Endothelial cell of umbilical vein (primary cell): ENCODE measurements around the gene SSR1. TPM values are rescaled to one million over a fixed set of nuclear protein-coding genes. Genes with fewer than 3 reads are reported as not detected.

Source experiments
- BruUV-seq: library from RNA; stranded (reverse); fragments of 400-500 nt; replicated peaks from 2 replicates; lab custom pipeline; 2021; lab: Mats Ljungman, UMichigan
- CTCF ChIA-PET: fragments of 300-600, 350-600 bp; sonication (Branson Sonifier 250); formaldehyde crosslinking; loops from one replicate; lab custom pipeline; 2021; ENCODE audit warnings: antibody characterized with exemption, inconsistent platforms; lab: Charles Lee
- POLR2A ChIA-PET: fragments of 300-600, 350-600 bp; sonication (Branson Sonifier 250); formaldehyde crosslinking; loops from one replicate; lab custom pipeline; 2021; ENCODE audit warnings: antibody characterized with exemption, inconsistent platforms; lab: Charles Lee
- DNase-seq: peaks from one replicate; pipeline ENCODE4 v3.0.0-alpha.2; 2011; ENCODE audit warnings: low read depth, low spot score
- FAIRE-seq: peaks from 2 replicates; lab custom pipeline; 2011; peaks lifted over from hg19 to GRCh38; lab: Jason Lieb, UNC
- H2AFZ ChIP-seq: 2 replicates; pipeline ENCODE4 v1.6.0; 2012; ENCODE audit warnings: low read depth, low read length, control low read depth, inconsistent platforms
- H3K27ac ChIP-seq: 2 replicates; pipeline ENCODE4 v1.5.1; 2011; ENCODE audit warnings: low read depth, mild to moderate bottlenecking, control low read depth, low read length, moderate library complexity; ENCODE audit not compliant: insufficient read depth
- H3K27me3 ChIP-seq, 2 experiments: 2 replicates each; pipeline versions ENCODE4 v1.6.0 to v1.6.1; 2011; ENCODE audit warnings: low read length in 2 of 2, mixed read lengths in 1 of 2; ENCODE audit not compliant: control insufficient read depth in 2 of 2, insufficient read depth in 2 of 2
- H3K36me3 ChIP-seq, 2 experiments: 2 replicates in 1 of 2; 3 replicates in 1 of 2; pipeline ENCODE4 v1.5.1; 2011; ENCODE audit warnings: low read length in 2 of 2, mild to moderate bottlenecking in 1 of 2, moderate library complexity in 1 of 2; ENCODE audit not compliant: control insufficient read depth in 2 of 2, insufficient read depth in 2 of 2; ENCODE audit errors: extremely low read depth in 1 of 2
- H3K4me1 ChIP-seq: 3 replicates; pipeline ENCODE4 v1.5.1; 2011; ENCODE audit warnings: mild to moderate bottlenecking, low read length; ENCODE audit not compliant: control insufficient read depth, insufficient read depth; ENCODE audit errors: extremely low read depth
- H3K4me2 ChIP-seq: 2 replicates; pipeline ENCODE4 v1.6.1; 2011; ENCODE audit warnings: low read length, control low read depth, mixed read lengths; ENCODE audit not compliant: insufficient read depth
- H3K4me3 ChIP-seq, 3 experiments: fragments of 200-600 bp in 1 of 3; sonication (generic), shearing (Covaris generic) in 1 of 3; replicated peaks in 1 of 3; 2 replicates each; pipeline ENCODE4 v1.5.1; 2011 to 2016; ENCODE audit warnings: control low read depth in 3 of 3, low read length in 3 of 3, mild to moderate bottlenecking in 2 of 3, inconsistent platforms in 1 of 3, low read depth in 1 of 3, moderate library complexity in 1 of 3; ENCODE audit not compliant: insufficient read depth in 1 of 3
- H3K79me2 ChIP-seq: 2 replicates; pipeline ENCODE4 v1.6.0; 2012; ENCODE audit warnings: low read length, inconsistent platforms; ENCODE audit not compliant: control insufficient read depth, insufficient read depth
- H3K9ac ChIP-seq: replicated peaks from 2 replicates; pipeline ENCODE3; 2011; ENCODE audit warnings: low read length, control low read depth; ENCODE audit not compliant: insufficient read depth; ENCODE audit errors: extremely low read depth
- H3K9me1 ChIP-seq: replicated peaks from 3 replicates; pipeline ENCODE4 v1.6.0; 2011; ENCODE audit warnings: mild to moderate bottlenecking, low read length; ENCODE audit not compliant: control insufficient read depth, insufficient read depth; ENCODE audit errors: extremely low read depth
- H3K9me3 ChIP-seq: replicated peaks from 2 replicates; pipeline ENCODE4 v1.5.1; 2012; ENCODE audit warnings: low read length, inconsistent platforms; ENCODE audit not compliant: control insufficient read depth, insufficient read depth
- H4K20me1 ChIP-seq: replicated peaks from 2 replicates; pipeline ENCODE3; 2011; ENCODE audit warnings: mild to moderate bottlenecking, low read length; ENCODE audit not compliant: control insufficient read depth, insufficient read depth; ENCODE audit errors: extremely low read depth
- EZH2 ChIP-seq: IDR thresholded peaks from 2 replicates; pipeline ENCODE4 v1.6.1; 2012; ENCODE audit warnings: borderline replicate concordance, low read depth, mild to moderate bottlenecking, moderate library complexity, low read length, inconsistent platforms; ENCODE audit not compliant: severe bottlenecking
- FOS ChIP-seq: IDR thresholded peaks from 2 replicates; pipeline ENCODE4 v1.6.1; 2011; ENCODE audit warnings: mild to moderate bottlenecking, low read length, moderate library complexity, borderline replicate concordance; ENCODE audit not compliant: insufficient read depth
- GATA2 ChIP-seq: IDR thresholded peaks from 2 replicates; pipeline ENCODE4 v1.7.0; 2011; ENCODE audit warnings: low read depth, mild to moderate bottlenecking, moderate library complexity, mixed read lengths, low read length; ENCODE audit not compliant: insufficient read length, insufficient read depth
- JUN ChIP-seq: IDR thresholded peaks from 2 replicates; pipeline ENCODE4 v1.6.1; 2011; ENCODE audit warnings: borderline replicate concordance, low read depth; ENCODE audit not compliant: insufficient read length, insufficient read depth
- MYC ChIP-seq: IDR thresholded peaks from one replicate; pipeline ENCODE4 v1.6.1; 2011; ENCODE audit warnings: mild to moderate bottlenecking, low read depth, low read length
- POLR2A ChIP-seq: IDR thresholded peaks from 2 replicates; pipeline ENCODE4 v1.6.1; 2012; ENCODE audit warnings: low read depth, mild to moderate bottlenecking, control low read depth, low read length
- dilution Hi-C: fragments of 300-500 bp; cut with MboI; formaldehyde crosslinking; loops from one replicate; pipeline ENCODE4 v1.15.0; 2019; ENCODE audit warnings: low sequenced_read_pairs; ENCODE audit not compliant: extremely low pct_ligation_motif_present
- intact Hi-C: fragments of 100-400 bp; cut with micrococcal nuclease; formaldehyde crosslinking; loops from one replicate; pipeline ENCODE4 v1.10.0; 2022
- polyA plus RNA-seq, 4 experiments: library from polyadenylated mRNA; depleted of rRNA in 3 of 4; stranded (reverse) in 3 of 4; unstranded in 1 of 4; fragments of >200 nt; gene quantifications; 2 replicates each; pipeline versions ENCODE4 v1.2.1 to v1.2.3, GENCODE V29; 2011 to 2012; ENCODE audit warnings: missing spikeins in 1 of 4
- total RNA-seq: library from RNA; stranded (reverse); gene quantifications from 2 replicates; pipeline ENCODE4 v1.2.3, GENCODE V29; 2021
- TF ChIP-seq, protein P1 (sequence below): IDR thresholded peaks from 2 replicates; pipeline ENCODE4 v1.6.1; 2011; ENCODE audit not compliant: insufficient read depth, insufficient read length
- TF ChIP-seq, protein P2 (sequence below), 2 donors: IDR thresholded peaks; 1 replicate in 1 of 2; 2 replicates in 1 of 2; pipeline ENCODE4 v1.5.1; 2011; ENCODE audit warnings: low read length in 2 of 2, mild to moderate bottlenecking in 2 of 2, moderate library complexity in 2 of 2, control low read depth in 1 of 2, inconsistent platforms in 1 of 2, low read depth in 1 of 2; ENCODE audit not compliant: insufficient read depth in 1 of 2; ENCODE audit errors: extremely low read depth in 1 of 2

The SSR1 gene
- total and polyA plus RNA-seq, 2 donors (not counting 3 experiments of a cell fraction or from before 2014, with no cell fraction given), result 70.7 to 187 TPM

DNA sequence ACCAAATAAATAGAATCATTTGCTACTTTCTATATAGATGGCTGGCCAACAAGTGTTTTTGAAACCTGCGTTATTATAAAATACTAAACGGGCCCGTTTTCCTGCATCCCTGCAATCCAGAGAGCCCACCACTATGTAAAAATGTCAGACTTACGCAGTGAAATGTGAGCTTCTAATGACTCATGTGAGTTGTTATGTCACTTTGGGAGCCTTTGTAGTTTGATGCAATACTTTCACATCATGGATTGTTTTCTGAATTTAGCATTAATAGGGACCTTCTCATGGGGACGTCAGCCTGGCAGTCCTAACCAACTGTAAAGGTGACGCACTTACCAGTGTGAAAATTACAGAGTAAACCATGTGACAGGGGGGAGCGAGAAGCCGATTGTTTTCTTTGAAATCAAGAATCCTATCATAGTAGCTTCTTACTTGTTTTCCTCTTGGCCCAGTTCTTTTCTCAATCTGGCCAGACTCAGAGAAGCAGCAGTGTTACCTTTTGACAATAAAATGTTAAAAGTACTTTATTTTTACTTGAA is 75.3 kb downstream of the SSR1 start:
- TF ChIP-seq, protein P1, sequence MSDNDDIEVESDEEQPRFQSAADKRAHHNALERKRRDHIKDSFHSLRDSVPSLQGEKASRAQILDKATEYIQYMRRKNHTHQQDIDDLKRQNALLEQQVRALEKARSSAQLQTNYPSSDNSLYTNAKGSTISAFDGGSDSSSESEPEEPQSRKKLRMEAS, result no peak
- TF ChIP-seq FOS (no peak), EZH2 (no peak), JUN (no peak), POLR2A (no peak), MYC (no peak), GATA2 (no peak)
- TF ChIP-seq, protein P2, sequence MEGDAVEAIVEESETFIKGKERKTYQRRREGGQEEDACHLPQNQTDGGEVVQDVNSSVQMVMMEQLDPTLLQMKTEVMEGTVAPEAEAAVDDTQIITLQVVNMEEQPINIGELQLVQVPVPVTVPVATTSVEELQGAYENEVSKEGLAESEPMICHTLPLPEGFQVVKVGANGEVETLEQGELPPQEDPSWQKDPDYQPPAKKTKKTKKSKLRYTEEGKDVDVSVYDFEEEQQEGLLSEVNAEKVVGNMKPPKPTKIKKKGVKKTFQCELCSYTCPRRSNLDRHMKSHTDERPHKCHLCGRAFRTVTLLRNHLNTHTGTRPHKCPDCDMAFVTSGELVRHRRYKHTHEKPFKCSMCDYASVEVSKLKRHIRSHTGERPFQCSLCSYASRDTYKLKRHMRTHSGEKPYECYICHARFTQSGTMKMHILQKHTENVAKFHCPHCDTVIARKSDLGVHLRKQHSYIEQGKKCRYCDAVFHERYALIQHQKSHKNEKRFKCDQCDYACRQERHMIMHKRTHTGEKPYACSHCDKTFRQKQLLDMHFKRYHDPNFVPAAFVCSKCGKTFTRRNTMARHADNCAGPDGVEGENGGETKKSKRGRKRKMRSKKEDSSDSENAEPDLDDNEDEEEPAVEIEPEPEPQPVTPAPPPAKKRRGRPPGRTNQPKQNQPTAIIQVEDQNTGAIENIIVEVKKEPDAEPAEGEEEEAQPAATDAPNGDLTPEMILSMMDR (IDR thresholded peaks at IDR 0.05; ENCODE audit: extremely low read depth in 1 of 2, insufficient read depth in 1 of 2, low read depth in 1 of 2, low read length in 2 of 2), result no peak
- FAIRE-seq (peak; percentile 38), DNase-seq (no peak)
- Histone ChIP-seq H3K79me2 (peaks cover 3% of the 10 kb centered on the region), H3K36me3 (peaks cover 0 to 14% of the 10 kb centered on the region in 2 experiments), H3K9ac (no peak overlapping the region), H3K27me3 (no peaks in the 10 kb centered on the region), H3K4me3 (no peak overlapping the region), H2AFZ (no peak overlapping the region), H4K20me1 (peaks cover 2% of the 10 kb centered on the region), H3K9me1 (no peaks in the 10 kb centered on the region), H3K27ac (no peak overlapping the region), H3K4me1 (no peaks in the 10 kb centered on the region), H3K9me3 (no peaks in the 10 kb centered on the region), H3K4me2 (no peak overlapping the region)
- BruUV-seq, result no TSS peak
- POLR2A ChIA-PET, result no interaction called here
- intact Hi-C loops (loop anchor here (1.0 kb wide), 4 partner anchors 449 to 560 kb away; no protein-coding TSS in a partner anchor), dilution Hi-C loops (no loop called here)
- CTCF ChIA-PET, result interaction anchor here (1.0 to 3.2 kb wide), 13 partner anchors 37 to 563 kb away, joined by 3 to 30 read pairs (median 4); no protein-coding TSS in a partner anchor
